HL-60 (cell line): ENCODE results near the gene BHLHE23.

Source experiments
- DNase-seq, 2 experiments: peaks; one replicate each; pipeline ENCODE4 v3.0.0-alpha.2; 2010 to 2020; ENCODE audit warnings: low read depth in 1 of 2, low spot score in 1 of 2
- H3K27ac ChIP-seq: fragments of 250-450 bp; sonication (Bioruptor Pico); replicated peaks from 2 replicates; pipeline ENCODE4 v1.5.1; 2020; ENCODE audit warnings: mild to moderate bottlenecking, moderate library complexity
- H3K27me3 ChIP-seq: fragments of 250-450 bp; sonication (Bioruptor Pico); 2 replicates; pipeline ENCODE4 v1.5.1; 2021; ENCODE audit warnings: mild to moderate bottlenecking, moderate library complexity; ENCODE audit not compliant: insufficient read depth, poor library complexity, severe bottlenecking
- H3K4me3 ChIP-seq: replicated peaks from 2 replicates; pipeline ENCODE4 v1.5.1; 2011; ENCODE audit warnings: mild to moderate bottlenecking, control low read depth, low read length; ENCODE audit not compliant: insufficient read depth
- CTCF ChIP-seq: IDR thresholded peaks from one replicate; pipeline ENCODE4 v1.5.1; 2011; ENCODE audit warnings: low read length, control low read depth, inconsistent platforms; ENCODE audit not compliant: insufficient read depth
- GABPA ChIP-seq: IDR thresholded peaks from 2 replicates; pipeline ENCODE4 v1.6.1; 2012; ENCODE audit warnings: low read depth
- POLR2AphosphoS5 ChIP-seq: IDR thresholded peaks from 2 replicates; pipeline ENCODE4 v1.6.1; 2012; ENCODE audit warnings: low read depth
- REST ChIP-seq: IDR thresholded peaks from 2 replicates; pipeline ENCODE4 v1.6.1; 2012; ENCODE audit warnings: low read depth; ENCODE audit not compliant: insufficient replicate concordance
- SPI1 ChIP-seq: IDR thresholded peaks from 2 replicates; pipeline ENCODE4 v1.6.1; 2012; ENCODE audit warnings: low read depth, mild to moderate bottlenecking, borderline replicate concordance

The BHLHE23 gene

GRCh38 chr20:62989201-62989601 lies 17.6 kb downstream of the BHLHE23 start:
- H3K27ac ChIP-seq, result no peak overlapping the region
- TF ChIP-seq SPI1 (no peak), GABPA (no peak), REST (no peak), CTCF (no peak), POLR2AphosphoS5 (no peak)
- no peak for DNase-seq
- H3K4me3 ChIP-seq, result no peak overlapping the region
- peaks cover 14% of the 10 kb centered on the region for H3K27me3 ChIP-seq

GRCh38 chr20:62987114-62987513 lies 19.6 kb downstream of the BHLHE23 start:
- Histone ChIP-seq H3K27ac (no peak overlapping the region), H3K4me3 (no peak overlapping the region), H3K27me3 (peaks cover 14% of the 10 kb centered on the region)
- TF ChIP-seq SPI1 (no peak), GABPA (no peak), POLR2AphosphoS5 (no peak), CTCF (no peak), REST (no peak)
- DNase-seq, result no peak

- Histone ChIP-seq H3K27ac (no peak overlapping the region), H3K27me3 (peaks cover 13% of the 10 kb centered on the region), H3K4me3 (no peak overlapping the region)
- TF ChIP-seq REST (no peak), GABPA (no peak), POLR2AphosphoS5 (no peak), SPI1 (no peak), CTCF (no peak)
- DNase-seq, result no peak
These were observed 20.4 kb downstream of the BHLHE23 start for GRCh38 chr20:62986257-62986800.
